PFSK-1 (cell line): Measurements from ENCODE around the gene GMPPB.

ENCODE experiments used
- FOXP2 ChIP-seq: optimal IDR thresholded peaks from 2 replicates; pipeline ENCODE3; 2011; ENCODE audit warnings: borderline replicate concordance, control low read depth, inconsistent platforms; ENCODE audit not compliant: insufficient read depth; ENCODE audit errors: extremely low read length, extremely low read depth
- POLR2AphosphoS5 ChIP-seq: IDR thresholded peaks from 2 replicates; pipeline ENCODE4 v1.6.1; 2012; ENCODE audit warnings: low read depth, mild to moderate bottlenecking, control low read depth, low read length, moderate library complexity
- SIN3A ChIP-seq: IDR thresholded peaks from 2 replicates; pipeline ENCODE4 v1.6.1; 2012; ENCODE audit warnings: mild to moderate bottlenecking, low read length, moderate library complexity, borderline replicate concordance; ENCODE audit not compliant: insufficient read depth
- TAF1 ChIP-seq: IDR thresholded peaks from 2 replicates; pipeline ENCODE4 v1.6.1; 2012; ENCODE audit warnings: low read length, control low read depth, borderline replicate concordance; ENCODE audit not compliant: insufficient read depth
- TF ChIP-seq, protein P1 (sequence below), 2 experiments: IDR thresholded peaks; 2 replicates each; pipeline versions ENCODE4 v1.6.1 to v1.8.0; 2011 to 2012; ENCODE audit warnings: low read depth in 2 of 2, low read length in 2 of 2, control low read depth in 1 of 2, inconsistent platforms in 1 of 2, mild to moderate bottlenecking in 1 of 2, moderate library complexity in 1 of 2; ENCODE audit not compliant: insufficient read depth in 1 of 2

GMPPB gene

GRCh38 chr3:49714728-49715550 lies 8.8 kb downstream of the GMPPB start:
- TF ChIP-seq SIN3A: no peak
- no peak for TF ChIP-seq POLR2AphosphoS5
- no peak for TF ChIP-seq TAF1
- TF ChIP-seq, protein P1, sequence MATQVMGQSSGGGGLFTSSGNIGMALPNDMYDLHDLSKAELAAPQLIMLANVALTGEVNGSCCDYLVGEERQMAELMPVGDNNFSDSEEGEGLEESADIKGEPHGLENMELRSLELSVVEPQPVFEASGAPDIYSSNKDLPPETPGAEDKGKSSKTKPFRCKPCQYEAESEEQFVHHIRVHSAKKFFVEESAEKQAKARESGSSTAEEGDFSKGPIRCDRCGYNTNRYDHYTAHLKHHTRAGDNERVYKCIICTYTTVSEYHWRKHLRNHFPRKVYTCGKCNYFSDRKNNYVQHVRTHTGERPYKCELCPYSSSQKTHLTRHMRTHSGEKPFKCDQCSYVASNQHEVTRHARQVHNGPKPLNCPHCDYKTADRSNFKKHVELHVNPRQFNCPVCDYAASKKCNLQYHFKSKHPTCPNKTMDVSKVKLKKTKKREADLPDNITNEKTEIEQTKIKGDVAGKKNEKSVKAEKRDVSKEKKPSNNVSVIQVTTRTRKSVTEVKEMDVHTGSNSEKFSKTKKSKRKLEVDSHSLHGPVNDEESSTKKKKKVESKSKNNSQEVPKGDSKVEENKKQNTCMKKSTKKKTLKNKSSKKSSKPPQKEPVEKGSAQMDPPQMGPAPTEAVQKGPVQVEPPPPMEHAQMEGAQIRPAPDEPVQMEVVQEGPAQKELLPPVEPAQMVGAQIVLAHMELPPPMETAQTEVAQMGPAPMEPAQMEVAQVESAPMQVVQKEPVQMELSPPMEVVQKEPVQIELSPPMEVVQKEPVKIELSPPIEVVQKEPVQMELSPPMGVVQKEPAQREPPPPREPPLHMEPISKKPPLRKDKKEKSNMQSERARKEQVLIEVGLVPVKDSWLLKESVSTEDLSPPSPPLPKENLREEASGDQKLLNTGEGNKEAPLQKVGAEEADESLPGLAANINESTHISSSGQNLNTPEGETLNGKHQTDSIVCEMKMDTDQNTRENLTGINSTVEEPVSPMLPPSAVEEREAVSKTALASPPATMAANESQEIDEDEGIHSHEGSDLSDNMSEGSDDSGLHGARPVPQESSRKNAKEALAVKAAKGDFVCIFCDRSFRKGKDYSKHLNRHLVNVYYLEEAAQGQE (IDR thresholded peaks at IDR 0.05; ENCODE audit: insufficient read depth in 1 of 2, low read depth in 2 of 2, low read length in 2 of 2): no peak
- no peak for TF ChIP-seq FOXP2

- TF ChIP-seq POLR2AphosphoS5 (no peak), FOXP2 (no peak), TAF1 (no peak), SIN3A (no peak)
- TF ChIP-seq, protein P1 (IDR thresholded peaks at IDR 0.05; ENCODE audit: insufficient read depth in 1 of 2, low read depth in 2 of 2, low read length in 2 of 2): no peak
Observed at GRCh38 chr3:49713336-49714105, 10.2 kb downstream of the GMPPB start.

DNA sequence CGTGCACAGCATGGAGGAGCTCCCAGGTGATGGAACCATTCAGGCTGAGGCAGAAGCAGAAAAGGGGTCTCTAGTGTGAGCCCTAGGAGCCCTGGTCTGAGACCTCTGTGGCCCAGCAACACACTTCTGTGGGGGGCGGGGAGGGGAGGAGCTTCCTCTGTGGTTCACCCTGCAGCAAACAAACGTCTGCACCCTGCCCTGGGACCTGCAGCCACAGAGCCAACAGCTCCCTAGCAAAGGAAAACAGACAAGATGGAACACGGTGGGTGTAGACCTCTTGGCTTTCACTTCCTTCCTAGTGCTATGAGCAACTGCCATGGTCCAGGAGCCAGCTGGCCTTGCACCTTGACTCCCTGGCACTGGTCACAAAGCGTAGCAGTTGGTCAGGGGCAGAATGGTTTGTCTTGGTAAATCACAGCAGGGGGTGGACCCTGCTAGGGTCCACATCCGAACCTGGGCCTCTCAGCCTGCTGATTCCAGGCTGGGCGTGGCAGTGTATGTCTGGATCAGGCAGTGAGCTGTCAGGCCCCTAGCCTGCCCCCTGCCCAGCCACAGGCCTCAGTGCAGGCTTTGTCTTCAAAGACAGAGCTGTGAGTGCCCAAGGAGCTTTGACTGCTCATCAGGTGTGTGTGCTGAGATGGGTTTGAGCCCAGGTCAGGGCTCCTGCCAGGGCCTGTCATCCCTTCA lies 11.0 kb downstream of the GMPPB start:
- TF ChIP-seq, protein P1 (IDR thresholded peaks at IDR 0.05; ENCODE audit: insufficient read depth in 1 of 2, low read depth in 2 of 2, low read length in 2 of 2): no peak
- TF ChIP-seq FOXP2 (no peak), TAF1 (no peak), SIN3A (no peak), POLR2AphosphoS5 (no peak)

DNA sequence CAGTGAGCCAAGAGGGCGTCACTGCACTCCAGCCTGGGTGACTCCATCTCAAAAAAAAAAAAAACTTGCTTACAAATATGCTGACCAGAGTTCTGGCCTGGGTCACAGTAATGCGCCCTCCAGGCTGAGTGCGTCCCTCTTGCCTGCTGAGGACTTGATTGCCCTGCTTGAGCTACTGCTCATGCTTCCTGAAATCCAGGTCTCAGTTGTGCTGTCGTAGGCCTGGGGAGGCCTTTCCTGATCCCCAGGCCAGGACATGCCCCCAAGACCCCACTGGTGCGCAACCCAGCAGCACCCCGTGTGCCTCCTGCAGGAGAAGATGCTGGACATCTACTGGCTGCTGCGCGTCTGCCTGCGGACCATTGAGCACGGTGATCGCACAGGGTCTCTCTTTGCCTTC lies 11.6 kb downstream of the GMPPB start:
- TF ChIP-seq POLR2AphosphoS5 (no peak), SIN3A (no peak), TAF1 (no peak), FOXP2 (no peak)
- TF ChIP-seq, protein P1 (IDR thresholded peaks at IDR 0.05; ENCODE audit: insufficient read depth in 1 of 2, low read depth in 2 of 2, low read length in 2 of 2): no peak
